Measurements from ENCODE around the gene SIX1. TPM values are rescaled to one million over a fixed set of nuclear protein-coding genes. Genes with fewer than 3 reads are reported as not detected.

Gene SIX1
- total RNA-seq, 1 donor from 2014 or later = 3.7 TPM

GRCh38 chr14:60681271-60681670 lies 32.0 kb upstream of the SIX1 start:
- Histone ChIP-seq H3K4me1 (no peaks in the 10 kb centered on the region), H3K36me3 (no peaks in the 10 kb centered on the region), H3K9me3 (no peaks in the 10 kb centered on the region), H3K27me3 (no peaks in the 10 kb centered on the region), H3K27ac (no peak overlapping the region), H3K4me3 (no peak overlapping the region)
- DNase-seq (ENCODE audit: extremely low spot score in 2 of 2) = no peak
- TF ChIP-seq POLR2AphosphoS5 (IDR thresholded peaks at IDR 0.05; ENCODE audit: insufficient read depth in 1 of 2, low read depth in 1 of 2) (no peak), CTCF (IDR thresholded peaks at IDR 0.05) (no peak), POLR2A (IDR thresholded peaks at IDR 0.05) (no peak)
- intact Hi-C loops (cut with DNase I) = no loop called here

- Histone ChIP-seq H3K27me3 (no peaks in the 10 kb centered on the region), H3K27ac (no peak overlapping the region), H3K36me3 (no peaks in the 10 kb centered on the region), H3K9me3 (no peaks in the 10 kb centered on the region), H3K4me3 (no peak overlapping the region), H3K4me1 (no peaks in the 10 kb centered on the region)
- intact Hi-C loops (cut with DNase I) = no loop called here
- TF ChIP-seq CTCF (IDR thresholded peaks at IDR 0.05) = no peak
- TF ChIP-seq POLR2A (IDR thresholded peaks at IDR 0.05) = no peak
- no peak for DNase-seq (ENCODE audit: extremely low spot score in 2 of 2)
Measured at GRCh38 chr14:60680511-60680910, 31.2 kb upstream of the SIX1 start.

- Histone ChIP-seq H3K9me3 (no peaks in the 10 kb centered on the region), H3K36me3 (no peaks in the 10 kb centered on the region), H3K27me3 (no peaks in the 10 kb centered on the region), H3K27ac (no peak overlapping the region), H3K4me3 (no peak overlapping the region), H3K4me1 (no peaks in the 10 kb centered on the region)
- no peak for TF ChIP-seq POLR2A (IDR thresholded peaks at IDR 0.05)
- no peak for TF ChIP-seq CTCF (IDR thresholded peaks at IDR 0.05)
- TF ChIP-seq POLR2AphosphoS5 (IDR thresholded peaks at IDR 0.05; ENCODE audit: insufficient read depth in 1 of 2, low read depth in 1 of 2) = no peak
- intact Hi-C loops (cut with DNase I) = no loop called here
- no peak for DNase-seq (ENCODE audit: extremely low spot score in 2 of 2)
Measured at GRCh38 chr14:60679566-60680258, 30.4 kb upstream of the SIX1 start.

- no peaks in the 10 kb centered on the region for H3K9me3 ChIP-seq
- no peak overlapping the region for H3K4me3 ChIP-seq
- H3K27ac ChIP-seq = no peak overlapping the region
- no peaks in the 10 kb centered on the region for H3K36me3 ChIP-seq
- H3K4me1 ChIP-seq = no peaks in the 10 kb centered on the region
- intact Hi-C loops (cut with DNase I) = no loop called here
- TF ChIP-seq POLR2A (IDR thresholded peaks at IDR 0.05) (no peak), CTCF (IDR thresholded peaks at IDR 0.05) (no peak), POLR2AphosphoS5 (IDR thresholded peaks at IDR 0.05; ENCODE audit: insufficient read depth in 1 of 2, low read depth in 1 of 2) (no peak)
- no peak for DNase-seq (ENCODE audit: extremely low spot score in 2 of 2)
- no peaks in the 10 kb centered on the region for H3K27me3 ChIP-seq
Measured at GRCh38 chr14:60677701-60678100, 28.4 kb upstream of the SIX1 start.

DNA sequence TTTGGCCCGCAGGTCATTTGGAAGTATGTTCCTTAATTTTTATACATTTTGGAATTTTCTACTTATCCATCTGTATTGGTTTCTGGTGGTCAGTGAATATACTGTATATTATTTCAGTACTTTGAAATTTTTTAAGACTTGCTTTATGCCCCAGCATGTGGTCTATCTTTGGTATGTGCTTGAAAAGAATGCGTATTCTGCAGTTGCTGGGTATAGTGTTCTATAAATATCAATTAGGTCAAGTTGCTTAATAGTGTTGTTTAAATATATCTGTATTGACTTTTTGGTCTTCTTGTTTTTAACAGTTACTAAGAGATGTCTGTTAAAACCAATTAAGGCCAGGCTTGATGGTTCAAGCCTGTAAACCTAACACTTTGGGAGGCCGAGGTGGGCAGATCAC lies 21.7 kb upstream of the SIX1 start:
- DNase-seq (ENCODE audit: extremely low spot score in 2 of 2) = no peak
- H3K4me1 ChIP-seq = no peaks in the 10 kb centered on the region
- no peaks in the 10 kb centered on the region for H3K36me3 ChIP-seq
- H3K4me3 ChIP-seq = no peak overlapping the region
- intact Hi-C loops (cut with DNase I) = no loop called here
- no peaks in the 10 kb centered on the region for H3K9me3 ChIP-seq
- no peak overlapping the region for H3K27ac ChIP-seq
- no peaks in the 10 kb centered on the region for H3K27me3 ChIP-seq
- TF ChIP-seq CTCF (IDR thresholded peaks at IDR 0.05) (no peak), POLR2AphosphoS5 (IDR thresholded peaks at IDR 0.05; ENCODE audit: insufficient read depth in 1 of 2, low read depth in 1 of 2) (no peak), POLR2A (IDR thresholded peaks at IDR 0.05) (no peak)

All from vagina (tissue), 2 donors.